CD4-positive, alpha-beta T cell treated with Interleukin-15 for 4 hours (primary cell): ENCODE results near the gene PI4K2A.
A peak's percentile ranks its signal among the peaks of the same experiment; 100 is the strongest.
"Not testable (repeated sequence)": the region's sequence is repeated elsewhere in the genome, so short reads cannot be mapped to it uniquely, and the experiment has no call there.

Experiments used
- DNase-seq: peaks from one replicate; pipeline ENCODE4 v3.0.0-alpha.2; 2020; ENCODE audit warnings: low spot score

PI4K2A gene

DNA sequence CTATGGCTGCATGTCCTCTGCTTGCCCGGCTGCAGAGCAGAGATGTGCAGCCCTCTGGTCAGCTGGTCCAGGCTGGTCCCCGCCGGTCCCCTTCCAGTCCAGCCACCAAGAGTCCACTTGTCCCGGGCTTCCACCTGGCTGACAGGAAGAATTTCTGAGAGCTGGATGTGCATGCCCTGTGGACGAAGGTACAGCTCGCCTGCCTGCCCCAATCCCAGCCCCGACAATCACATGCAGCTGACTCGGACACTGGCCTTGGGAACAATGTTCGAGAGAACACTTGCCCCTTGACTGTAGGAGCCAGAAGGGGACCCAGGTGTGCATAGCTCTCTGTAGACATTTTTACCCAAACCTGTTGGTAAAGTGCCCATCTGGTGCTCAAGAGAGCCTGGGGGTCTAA lies 34.8 kb downstream of the PI4K2A start:
- DNase-seq, result no peak

DNA sequence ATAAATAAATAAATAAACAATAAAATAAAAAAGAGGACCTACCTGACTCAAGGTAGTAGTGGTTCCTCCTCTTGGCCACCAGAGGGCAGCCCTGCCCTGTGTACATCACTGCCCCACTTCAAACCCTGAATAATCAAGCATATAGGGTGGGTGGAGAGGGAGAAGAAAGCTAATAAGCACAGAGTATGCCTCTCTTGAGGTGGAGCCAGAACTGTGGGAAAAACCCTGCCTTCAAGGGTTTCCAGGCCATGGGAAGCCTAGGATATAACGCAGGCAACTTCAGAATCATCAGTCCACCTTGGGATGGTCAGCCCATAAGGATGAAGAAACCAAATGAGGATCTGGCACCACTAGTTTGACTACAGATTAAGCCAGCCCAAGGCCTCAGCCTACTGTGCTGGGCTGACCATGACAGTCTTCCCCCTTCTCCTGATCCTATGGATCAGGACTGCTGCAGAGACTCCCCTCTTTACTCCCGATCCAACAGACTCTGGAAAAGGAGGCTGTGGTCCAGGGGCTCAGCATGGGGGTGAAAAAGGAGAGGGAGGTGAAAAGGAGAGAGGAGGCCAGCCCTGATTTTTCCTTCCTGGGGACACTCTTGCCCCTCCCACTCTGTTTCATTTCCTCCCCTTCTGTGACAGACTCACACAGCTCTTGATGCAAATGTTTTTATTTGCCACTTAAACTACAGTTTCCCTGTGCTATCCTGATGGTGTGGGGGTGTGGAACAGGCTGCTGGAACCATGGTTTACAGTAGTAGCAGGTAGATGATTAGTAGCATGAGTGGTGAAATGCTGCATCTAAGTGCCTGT lies 36.5 kb downstream of the PI4K2A start:
- DNase-seq, result peak; percentile 45

DNA sequence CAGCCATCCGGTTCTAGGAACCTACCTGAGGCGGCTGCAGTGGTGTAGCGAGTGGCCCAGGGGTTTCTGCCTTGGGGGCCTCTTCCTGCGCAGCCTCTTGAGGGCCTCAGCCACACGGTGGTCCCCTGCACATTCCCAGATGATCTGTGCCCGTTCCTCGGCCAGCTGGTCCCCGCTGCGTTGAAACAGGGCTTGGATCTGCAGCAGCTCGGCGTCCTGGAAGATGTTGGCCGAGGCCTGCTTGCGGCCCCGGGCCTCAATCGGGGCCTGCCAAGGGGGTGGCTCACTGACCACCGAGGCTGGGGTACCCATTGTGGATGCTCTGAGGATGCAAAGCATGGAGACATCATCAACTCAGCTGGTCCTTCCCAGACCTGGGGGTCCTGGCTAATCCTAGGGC lies 39.1 kb downstream of the PI4K2A start:
- DNase-seq, result no peak

DNA sequence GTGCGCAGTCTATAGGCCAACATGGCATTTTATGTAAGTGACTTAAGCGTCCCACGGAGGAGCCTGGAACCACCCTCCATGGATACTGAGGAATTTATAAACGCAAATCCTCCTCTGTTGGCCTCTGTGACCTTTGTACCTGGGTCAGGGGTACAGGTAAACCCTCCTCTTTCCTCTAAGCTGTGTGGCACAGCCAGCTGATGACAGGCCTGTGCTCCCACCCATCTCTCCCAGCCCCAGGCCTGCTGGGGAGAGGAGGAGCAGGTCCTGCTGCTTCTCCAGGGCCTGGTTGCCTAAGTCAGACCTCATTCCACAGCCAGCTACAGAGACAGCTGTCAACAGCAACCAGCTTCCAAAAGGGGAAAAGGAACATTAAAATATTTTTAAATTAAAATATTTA lies 41.6 kb downstream of the PI4K2A start:
- no peak for DNase-seq

DNA sequence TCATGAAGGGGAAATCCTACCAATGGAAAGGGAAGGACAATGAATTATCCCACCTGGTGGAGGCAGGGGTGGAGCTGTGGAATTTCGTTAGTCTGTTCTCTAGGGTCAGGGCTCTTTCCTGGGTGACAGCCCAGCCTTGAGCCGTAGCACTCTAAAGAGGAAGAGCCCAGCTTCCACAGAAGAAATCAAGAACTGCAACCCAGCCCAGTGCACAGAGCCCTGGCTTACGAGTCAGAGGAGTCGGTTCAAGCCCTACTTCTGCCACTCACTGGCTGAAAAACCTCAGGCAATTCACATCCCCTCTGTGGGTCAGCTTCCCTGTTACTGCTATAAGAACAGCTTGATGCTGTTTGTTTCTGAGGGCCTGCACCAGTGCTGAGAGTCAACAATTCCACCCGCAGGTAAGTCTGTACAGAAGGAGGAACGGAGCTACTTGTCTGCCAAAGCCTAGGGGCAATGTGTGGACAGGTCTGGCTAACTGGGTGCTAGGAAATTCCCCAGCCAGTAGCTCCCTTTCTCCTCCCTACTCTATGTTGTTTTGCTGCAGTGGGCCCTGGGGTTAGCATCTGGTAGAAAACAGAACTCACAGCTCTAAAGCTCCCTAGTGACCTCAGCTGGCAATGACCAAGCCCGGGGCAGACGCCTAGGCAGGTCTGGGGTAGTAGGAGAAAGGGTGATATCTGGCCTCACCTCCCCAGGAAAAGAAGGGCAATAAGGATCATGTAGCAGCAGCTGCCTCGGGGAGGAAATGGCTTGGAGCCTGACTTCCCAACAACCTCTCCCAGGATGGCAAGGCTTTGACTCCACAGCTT lies 43.3 kb downstream of the PI4K2A start:
- no peak for DNase-seq

DNA sequence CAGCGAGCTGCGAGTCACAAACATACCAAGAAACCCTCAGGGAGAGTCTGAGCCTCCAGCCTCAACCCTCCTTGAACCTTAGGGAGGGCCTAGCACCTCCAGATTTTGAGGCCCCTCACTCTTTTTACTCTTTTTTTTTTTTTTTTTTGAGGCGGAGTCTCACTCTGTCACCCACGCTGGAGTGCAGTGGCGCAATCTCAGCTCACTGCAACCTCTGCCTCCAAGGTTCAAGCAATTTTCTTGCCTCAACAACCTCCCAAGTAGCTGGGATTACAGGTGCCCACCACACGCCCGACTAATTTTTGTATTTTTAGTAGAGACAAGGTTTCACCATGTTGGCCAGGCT lies 43.9 kb downstream of the PI4K2A start:
- DNase-seq, result not testable (repeated sequence)

DNA sequence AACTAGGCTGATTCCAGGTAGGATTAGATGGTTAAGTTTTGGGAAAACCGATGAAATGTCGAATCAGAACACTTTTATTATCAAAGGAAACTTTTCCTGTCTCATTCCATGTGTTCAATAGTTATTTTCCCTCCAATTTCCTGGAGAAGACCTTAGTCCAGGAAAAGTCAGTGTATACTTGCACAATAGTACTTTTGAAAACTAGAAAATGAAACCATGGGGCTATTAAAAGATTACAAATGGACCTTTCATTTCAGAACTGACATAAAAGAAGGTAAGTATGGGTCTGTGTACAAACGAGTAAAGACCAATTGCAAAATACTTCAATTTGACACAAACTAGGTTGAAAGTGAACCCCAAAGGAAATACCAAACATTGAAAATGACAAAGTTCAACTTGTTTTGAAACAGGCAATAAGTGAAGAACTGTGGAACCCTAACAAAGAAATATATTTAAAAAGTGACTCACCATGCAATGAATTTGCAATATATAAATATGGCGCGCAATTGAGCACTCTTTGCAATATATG lies 44.5 kb downstream of the PI4K2A start:
- DNase-seq, result no peak

DNA sequence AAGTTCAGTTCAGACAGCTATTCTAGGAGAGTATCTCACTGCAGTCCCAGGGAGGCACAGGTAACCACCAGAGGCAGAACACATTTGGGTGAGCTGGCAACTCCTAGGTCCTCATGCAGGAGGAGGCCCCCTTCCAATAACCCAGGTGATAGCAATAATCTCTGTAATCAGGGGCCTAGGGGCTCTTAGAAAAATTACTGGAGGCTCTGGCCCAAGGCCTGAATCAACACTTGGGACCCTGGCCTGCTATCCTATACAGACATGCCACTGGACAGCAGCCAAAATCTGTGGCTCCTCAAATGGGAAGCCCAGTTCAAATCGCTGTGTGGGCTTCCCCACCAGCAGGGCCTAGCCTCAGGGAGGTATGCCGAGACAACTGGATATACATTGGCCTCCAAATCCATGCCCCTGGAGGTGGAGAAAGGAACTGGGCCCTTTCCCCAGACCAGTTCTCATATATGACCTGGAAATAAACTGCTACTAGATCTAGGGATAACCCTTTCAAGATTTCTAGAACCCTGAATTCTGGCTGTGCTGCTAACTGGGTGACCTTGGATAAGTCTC lies 45.0 kb downstream of the PI4K2A start:
- no peak for DNase-seq

DNA sequence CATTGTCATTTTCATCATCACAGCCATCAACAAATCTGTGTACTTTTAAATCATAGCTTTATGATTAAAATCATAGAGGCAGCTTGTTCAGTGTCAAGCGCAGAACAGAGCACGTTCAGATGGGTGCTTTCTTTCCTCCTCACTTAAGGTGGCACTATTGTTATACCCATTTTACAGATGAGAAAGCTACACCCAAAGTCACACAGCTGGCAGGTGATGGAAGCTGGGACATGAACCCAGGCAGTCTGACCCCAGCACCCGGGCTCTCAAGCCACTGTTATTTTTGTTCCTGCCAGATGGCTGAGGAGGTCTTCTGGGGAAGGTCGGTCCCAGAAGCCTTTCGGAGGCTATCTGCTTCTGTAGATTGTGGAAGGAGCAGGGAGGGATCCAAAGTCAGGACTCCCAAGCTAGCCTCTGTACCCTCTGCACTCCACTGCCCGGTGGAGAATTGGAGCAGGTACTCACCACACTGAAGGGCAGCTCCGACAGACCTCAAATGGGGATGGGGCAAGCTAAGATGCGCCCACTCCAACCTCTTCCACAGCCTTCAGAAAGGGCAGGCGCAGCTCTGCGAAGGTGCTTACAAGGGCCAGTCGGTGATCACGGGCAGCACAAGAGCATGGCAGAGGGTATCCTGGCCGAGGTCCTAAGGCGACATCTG lies 46.0 kb downstream of the PI4K2A start:
- DNase-seq, result no peak

DNA sequence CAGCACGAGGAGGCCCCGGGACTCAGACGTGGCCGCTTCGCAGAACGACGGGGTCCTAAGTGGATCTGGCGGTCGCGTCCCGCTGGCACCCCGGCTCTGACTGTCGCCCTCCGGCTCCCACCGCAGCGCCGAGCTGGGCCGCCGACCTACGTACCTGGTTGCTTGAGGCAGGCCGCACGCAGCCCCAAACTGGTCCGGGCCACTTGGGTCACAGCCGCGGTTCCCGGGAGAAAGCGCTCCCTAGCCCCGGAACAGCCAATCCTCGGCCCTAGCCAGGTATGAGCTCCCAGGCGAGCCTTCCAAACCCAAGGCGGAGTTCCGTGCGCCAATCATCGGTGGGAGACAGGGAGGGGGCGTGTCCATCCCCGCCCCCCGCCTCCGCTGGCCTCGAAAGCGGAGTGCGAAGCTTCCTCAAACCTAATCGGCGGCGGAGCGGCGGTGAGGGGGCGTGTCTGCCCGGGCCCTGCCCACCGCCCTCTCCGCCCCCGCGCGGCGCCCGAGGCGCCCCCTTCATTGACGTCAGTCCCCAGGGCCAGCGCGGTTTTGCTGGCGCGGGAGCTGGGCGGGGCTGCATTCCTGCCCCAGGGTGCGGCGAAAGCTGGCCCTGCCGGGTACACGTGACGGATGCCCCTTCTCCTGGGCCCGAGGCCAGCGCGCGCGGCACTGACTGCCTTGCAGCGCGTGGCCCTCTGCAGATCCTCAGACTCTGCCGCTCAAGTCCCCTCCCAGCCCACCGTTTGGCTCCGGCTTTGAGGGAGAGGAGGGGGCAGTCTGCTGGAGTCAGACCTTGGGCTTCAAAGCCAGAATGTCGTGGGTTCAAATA lies 46.7 kb downstream of the PI4K2A start, which contains the start of gene AVPI1:
Gene AVPI1 (minus strand): TSS at position 280 of the 823 bp plus-strand sequence. CDS start 7,336 bp downstream, outside the sequence.
- DNase-seq, result peak; percentile 93

DNA sequence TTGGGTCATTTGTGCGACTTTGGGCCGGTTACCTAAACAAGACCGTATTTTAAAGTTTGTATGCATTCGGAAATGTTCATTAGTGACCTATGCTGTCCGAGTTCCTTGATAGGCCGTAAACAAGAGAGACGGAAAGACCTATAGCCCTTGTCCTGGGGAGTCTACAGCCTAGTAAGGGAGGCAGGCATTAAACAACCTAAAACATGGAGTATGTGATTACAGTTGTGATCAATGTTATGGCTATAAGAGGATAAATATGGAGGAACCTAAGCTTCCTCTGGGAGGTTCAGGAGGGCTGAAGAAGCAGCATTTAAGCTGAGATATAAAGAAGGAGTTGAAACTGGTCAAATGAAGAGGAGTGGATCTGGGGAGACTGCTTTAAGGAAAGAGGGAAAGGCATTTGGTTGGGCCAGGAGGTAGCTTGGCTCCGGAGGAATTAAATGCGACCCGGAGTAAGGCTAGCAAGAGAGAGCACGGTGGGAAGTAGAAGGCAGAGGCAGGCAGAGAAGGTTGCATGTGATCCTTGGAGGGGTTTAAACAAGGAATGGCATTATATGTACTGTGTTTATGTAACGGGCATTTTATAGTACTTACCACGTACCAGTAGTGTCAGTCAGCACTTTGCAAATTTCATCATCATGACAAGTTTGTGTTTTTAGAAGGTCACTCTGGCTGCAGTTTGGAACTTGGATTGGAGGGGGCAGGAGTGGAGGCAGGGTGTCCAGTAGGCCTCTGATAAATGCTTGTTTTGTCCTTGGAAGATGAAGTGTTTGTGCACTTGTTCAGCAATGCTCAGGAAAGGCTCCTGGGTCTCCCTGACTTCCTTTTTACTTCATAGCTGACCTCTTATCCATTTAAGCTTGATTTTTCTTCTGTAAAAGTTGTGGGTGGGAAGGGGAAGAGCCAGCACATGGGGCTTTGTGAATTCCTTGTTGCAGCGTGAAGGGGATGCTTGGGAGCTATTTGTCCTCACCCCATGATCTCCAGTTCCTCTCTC lies 47.6 kb downstream of the PI4K2A start:
- no peak for DNase-seq

DNA sequence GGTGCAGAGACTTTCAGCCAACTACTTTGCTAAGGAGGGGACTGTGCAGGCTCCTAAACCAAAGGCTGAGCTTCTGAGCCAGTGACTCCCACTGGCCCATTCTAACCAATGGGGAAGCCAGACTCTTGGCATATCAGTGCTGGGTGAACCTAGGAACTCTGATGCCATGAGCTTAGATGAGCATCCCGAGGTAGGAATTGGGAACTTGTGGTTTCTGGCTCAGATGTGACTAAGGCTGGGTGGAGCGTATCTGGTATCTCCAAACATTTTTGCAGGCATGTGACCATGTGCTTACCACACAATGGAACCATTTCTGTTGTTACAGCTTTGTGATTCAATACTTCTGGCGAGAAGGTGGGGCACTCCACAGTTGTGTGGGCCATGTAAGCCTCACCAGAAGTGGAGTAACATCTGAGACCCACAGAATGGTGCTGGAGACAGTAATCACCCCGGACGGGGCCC lies 49.1 kb downstream of the PI4K2A start:
- DNase-seq, result no peak

DNA sequence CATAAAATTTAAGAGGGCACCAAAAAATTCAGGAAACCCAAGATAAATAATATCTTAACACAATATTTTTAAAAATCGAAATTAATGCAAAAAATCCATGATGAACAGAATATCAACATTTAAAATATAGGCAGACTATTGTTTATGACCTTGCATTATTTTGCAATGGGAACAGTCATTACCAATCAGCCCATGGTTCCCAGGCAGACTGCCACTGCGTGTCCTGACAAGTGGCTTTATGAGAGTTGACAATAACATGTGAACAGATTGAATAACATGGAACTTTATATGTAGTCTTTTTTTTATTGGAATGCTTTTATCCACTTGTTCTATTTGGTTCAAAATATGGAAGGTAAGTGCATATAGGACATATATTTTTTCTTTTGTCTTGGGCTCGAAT lies 49.7 kb downstream of the PI4K2A start:
- no peak for DNase-seq

DNA sequence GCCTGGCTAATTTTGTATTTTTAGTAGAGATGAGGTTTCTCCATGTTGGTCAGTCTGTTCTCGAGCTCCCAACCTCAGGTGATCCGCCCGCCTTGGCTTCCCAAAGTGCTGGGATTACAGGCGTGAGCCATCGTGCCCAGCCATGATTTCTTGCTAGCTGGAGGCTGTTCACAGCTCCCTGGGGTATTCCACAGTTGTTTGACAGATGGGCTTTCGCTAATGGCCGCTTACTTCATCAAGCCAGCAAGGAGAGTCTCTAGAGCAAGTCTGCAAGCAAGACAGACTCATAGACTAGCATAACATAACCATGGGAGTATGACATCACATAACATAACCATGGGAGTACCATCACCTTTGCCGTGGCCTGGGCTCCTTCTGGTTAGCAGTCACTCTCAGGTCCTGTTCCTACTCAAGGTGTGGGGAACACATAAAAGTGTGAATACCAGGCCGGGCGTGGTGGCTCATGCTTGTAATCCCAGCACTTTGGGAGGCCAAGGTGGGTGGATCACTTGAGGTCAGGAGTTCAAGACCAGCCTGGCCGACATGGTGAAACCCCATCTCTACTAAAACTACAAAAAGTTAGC lies 57.7 kb downstream of the PI4K2A start:
- not testable (repeated sequence) for DNase-seq

DNA sequence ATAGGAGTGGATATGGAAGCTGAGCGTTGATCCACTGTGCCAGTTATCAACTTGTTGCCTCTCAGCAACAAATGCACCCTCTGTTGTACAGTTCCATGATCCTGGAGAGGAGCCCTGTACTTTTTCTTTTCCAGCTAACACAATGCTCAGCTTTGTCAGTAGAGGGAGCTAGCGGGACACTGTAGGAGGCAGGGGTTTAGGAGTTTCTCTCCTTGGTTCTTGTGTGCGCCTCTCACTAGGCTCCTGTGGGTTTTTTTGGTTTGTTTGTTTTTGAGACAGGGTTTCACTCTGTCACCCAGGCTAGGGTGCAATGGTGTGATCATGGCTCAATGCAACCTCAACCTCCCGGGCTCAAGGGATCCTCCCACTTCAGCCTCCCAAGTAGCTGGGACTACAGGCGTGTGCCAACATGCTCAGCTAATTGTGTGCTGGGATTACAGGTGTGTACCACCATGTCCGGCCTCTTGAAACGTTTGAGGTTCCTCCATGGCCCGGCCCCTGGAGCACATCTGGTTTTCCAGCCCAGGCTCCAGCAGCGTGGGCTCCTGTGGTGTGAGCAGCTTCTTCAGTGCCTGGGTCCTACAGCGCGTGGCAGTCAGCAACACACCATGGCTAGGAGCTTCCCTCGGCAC lies 61.1 kb downstream of the PI4K2A start:
- DNase-seq, result peak; percentile 69

DNA sequence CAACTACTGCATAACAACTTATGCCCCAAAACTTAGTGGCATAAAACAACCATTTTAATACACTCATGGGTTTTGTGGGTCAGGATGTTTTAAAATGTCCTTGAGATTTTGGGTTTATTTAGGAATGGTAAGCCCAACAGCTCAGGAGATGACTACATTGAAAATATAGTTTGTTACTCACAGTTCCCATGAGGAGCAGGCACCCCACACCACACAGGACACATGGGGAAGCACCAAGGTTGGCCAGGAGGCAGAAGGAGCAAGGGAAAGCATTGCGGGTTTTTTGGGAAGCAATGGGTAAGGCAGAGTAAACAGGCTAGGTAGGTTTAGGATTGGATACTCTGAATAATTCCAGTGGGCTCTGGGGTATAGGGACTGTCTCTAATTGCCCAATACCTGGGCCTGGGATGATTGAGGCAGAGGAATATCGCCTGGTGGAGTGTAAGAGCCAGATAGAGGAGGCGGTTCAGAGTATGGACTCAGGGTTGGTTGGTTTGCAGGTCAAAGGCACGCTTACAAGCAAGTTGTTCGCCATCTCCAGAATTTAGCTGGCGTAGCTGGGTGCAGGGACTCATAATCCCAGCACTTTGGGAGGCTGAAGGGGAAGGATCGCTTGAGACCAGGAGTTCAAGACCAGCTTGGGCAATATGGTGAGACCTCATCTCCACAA lies 63.1 kb downstream of the PI4K2A start:
- DNase-seq, result no peak

DNA sequence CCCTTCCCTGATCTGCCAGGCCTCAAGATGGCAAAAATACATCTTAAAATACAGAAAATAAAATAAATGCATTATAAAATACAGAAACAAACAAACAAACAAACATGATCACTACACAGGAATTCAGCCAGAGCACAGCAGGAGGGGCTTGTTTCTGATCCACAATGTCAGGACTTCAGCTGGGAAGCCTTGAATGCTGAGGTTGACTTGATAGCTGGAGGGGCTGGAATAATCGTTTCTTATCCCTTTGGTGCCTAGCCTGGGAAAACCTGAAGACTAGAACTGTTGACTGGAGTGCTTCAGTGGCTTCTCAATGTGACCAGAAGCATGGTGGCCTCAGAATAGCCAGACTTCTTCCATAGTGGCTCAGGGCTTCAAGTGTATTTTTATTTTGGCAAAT lies 63.9 kb downstream of the PI4K2A start:
- no peak for DNase-seq

DNA sequence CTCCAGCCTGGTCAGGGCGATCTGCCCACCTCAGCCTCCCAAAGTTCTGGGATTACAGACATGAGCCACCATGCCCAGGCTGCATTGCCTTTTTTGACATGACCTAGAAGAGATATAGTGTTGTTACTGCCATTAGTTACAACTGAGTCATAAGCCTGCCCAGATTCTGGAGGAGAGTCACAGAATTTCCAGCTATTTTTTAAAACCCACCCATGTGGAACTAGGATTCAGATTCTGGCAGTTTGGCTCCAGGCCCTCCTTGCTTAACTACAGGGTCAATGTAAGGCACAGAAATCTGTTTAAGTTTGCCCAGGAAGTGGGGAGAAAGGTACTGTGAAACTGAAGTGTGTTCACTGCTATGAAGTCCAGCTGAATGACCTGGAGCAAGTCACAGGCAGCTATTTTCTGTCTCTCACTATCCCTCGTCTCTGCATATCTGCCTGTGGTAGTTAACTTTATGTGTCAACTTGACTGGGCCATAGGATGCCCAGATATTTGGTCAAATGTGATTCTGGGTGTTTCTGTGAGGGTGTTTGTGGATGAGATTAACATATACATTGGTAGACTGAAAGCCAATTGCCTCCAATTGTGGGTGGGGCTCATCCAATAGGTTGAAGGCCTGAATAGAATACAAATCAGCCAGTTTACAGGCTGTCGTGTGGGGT lies 64.7 kb downstream of the PI4K2A start:
- DNase-seq, result no peak
